ENCODE results near the gene CAMK2A. TPM values are rescaled to one million over a fixed set of nuclear protein-coding genes. Genes with fewer than 3 reads are reported as not detected.

The CAMK2A gene
- polyA plus RNA-seq = 0.03 to 0.05 TPM in 2 of 3 replicates, not detected in the other
- polyA plus RNA-seq (2011; ENCODE audit: low read depth) = not detected
- not detected in 2 replicates for polyA plus RNA-seq (2011; cell fraction: cytosol; rRNA removed)
- 0.08 TPM in 1 of 2 replicates, not detected in the other for polyA plus RNA-seq (2011; cell fraction: nucleus; rRNA removed)
- 0.16 TPM in 1 of 2 replicates, not detected in the other for polyA plus RNA-seq (2012; ENCODE audit: low replicate concordance)
- 0.13 TPM in 1 of 3 replicates, not detected in the others for polyA minus RNA-seq
- polyA minus RNA-seq (2011; cell fraction: cytosol; rRNA and poly(A)+ RNA removed) = not detected
- polyA minus RNA-seq (2011; cell fraction: nucleus; rRNA and poly(A)+ RNA removed) = not detected in 2 replicates

GRCh38 chr5:150289551-150290390 lies at the start of gene CAMK2A:
Gene CAMK2A, minus strand, starts transcription at chr5:150289773. Its CDS starts 148 bp downstream, at chr5:150289625.
- H3K9me3 ChIP-seq (ENCODE audit: control insufficient read depth, low read depth, low read length) = no peaks in the 10 kb centered on the region
- no peaks in the 10 kb centered on the region for H3K79me2 ChIP-seq (ENCODE audit: control insufficient read depth, insufficient read depth, low read length)
- H3K9me1 ChIP-seq (ENCODE audit: control insufficient read depth, extremely low read depth, insufficient read depth, low read length) = no peaks in the 10 kb centered on the region
- H3K36me3 ChIP-seq (ENCODE audit: control insufficient read depth in 2 of 2, extremely low read depth in 1 of 2, insufficient read depth in 2 of 2, low read length in 2 of 2) = no peaks in the 10 kb centered on the region
- H3K4me1 ChIP-seq (ENCODE audit: control insufficient read depth, extremely low read depth, insufficient read depth, low read length) = peaks cover 12% of the 10 kb centered on the region
- TF ChIP-seq CTCF (optimal IDR thresholded peaks at IDR 0.05 in 1 of 3, IDR thresholded peaks at IDR 0.05 in 1 of 3, conservative IDR thresholded peaks at IDR 0.05 in 1 of 3; ENCODE audit: extremely low read depth in 1 of 3, insufficient read depth in 2 of 3, low read length in 3 of 3) (no peak), EZH2 (IDR thresholded peaks at IDR 0.05; ENCODE audit: low read length) (no peak)
- no peaks in the 10 kb centered on the region for H4K20me1 ChIP-seq (ENCODE audit: control insufficient read depth, extremely low read depth, insufficient read depth, low read length)
- no peak within 1 kb of the TSS for H3K4me3 ChIP-seq (ENCODE audit: control insufficient read depth in 2 of 3, extremely low read depth in 1 of 3, insufficient read depth in 2 of 3, low read depth in 1 of 3, low read length in 3 of 3)
- dilution Hi-C loops (cut with MboI; ENCODE audit: extremely low pct_ligation_motif_present, low sequenced_read_pairs) = no loop called here
- no peak within 1 kb of the TSS for H3K4me2 ChIP-seq (ENCODE audit: control insufficient read depth, extremely low read depth, insufficient read depth, low read depth, low read length)
- H3K27ac ChIP-seq (ENCODE audit: control insufficient read depth, insufficient read depth, low read length) = no peak within 1 kb of the TSS
- H3K9ac ChIP-seq (ENCODE audit: control insufficient read depth, extremely low read depth, insufficient read depth, low read length) = no peak within 1 kb of the TSS
- H3K27me3 ChIP-seq (ENCODE audit: control insufficient read depth, extremely low read depth, insufficient read depth, low read length) = peaks cover 5% of the 10 kb centered on the region
- FAIRE-seq (no peak), DNase-seq (ENCODE audit: low read depth, low spot score) (no peak)
- no peak within 1 kb of the TSS for H2AFZ ChIP-seq (ENCODE audit: control insufficient read depth, low read length)

- H3K4me2 ChIP-seq (ENCODE audit: control insufficient read depth, extremely low read depth, insufficient read depth, low read depth, low read length) = no peak overlapping the region
- DNase-seq (ENCODE audit: low read depth, low spot score) (no peak), FAIRE-seq (no peak)
- no peaks in the 10 kb centered on the region for H3K9me1 ChIP-seq (ENCODE audit: control insufficient read depth, extremely low read depth, insufficient read depth, low read length)
- no peak overlapping the region for H3K9ac ChIP-seq (ENCODE audit: control insufficient read depth, extremely low read depth, insufficient read depth, low read length)
- TF ChIP-seq EZH2 (IDR thresholded peaks at IDR 0.05; ENCODE audit: low read length) = no peak
- TF ChIP-seq CTCF (optimal IDR thresholded peaks at IDR 0.05 in 1 of 3, IDR thresholded peaks at IDR 0.05 in 1 of 3, conservative IDR thresholded peaks at IDR 0.05 in 1 of 3; ENCODE audit: extremely low read depth in 1 of 3, insufficient read depth in 2 of 3, low read length in 3 of 3) = no peak
- H2AFZ ChIP-seq (ENCODE audit: control insufficient read depth, low read length) = no peak overlapping the region
- H3K27ac ChIP-seq (ENCODE audit: control insufficient read depth, insufficient read depth, low read length) = no peak overlapping the region
- no peaks in the 10 kb centered on the region for H3K79me2 ChIP-seq (ENCODE audit: control insufficient read depth, insufficient read depth, low read length)
- dilution Hi-C loops (cut with MboI; ENCODE audit: extremely low pct_ligation_motif_present, low sequenced_read_pairs) = no loop called here
- no peaks in the 10 kb centered on the region for H4K20me1 ChIP-seq (ENCODE audit: control insufficient read depth, extremely low read depth, insufficient read depth, low read length)
- peaks cover 3% of the 10 kb centered on the region for H3K4me1 ChIP-seq (ENCODE audit: control insufficient read depth, extremely low read depth, insufficient read depth, low read length)
- no peaks in the 10 kb centered on the region for H3K9me3 ChIP-seq (ENCODE audit: control insufficient read depth, low read depth, low read length)
- H3K27me3 ChIP-seq (ENCODE audit: control insufficient read depth, extremely low read depth, insufficient read depth, low read length) = no peaks in the 10 kb centered on the region
- no peaks in the 10 kb centered on the region for H3K36me3 ChIP-seq (ENCODE audit: control insufficient read depth in 2 of 2, extremely low read depth in 1 of 2, insufficient read depth in 2 of 2, low read length in 2 of 2)
- H3K4me3 ChIP-seq (ENCODE audit: control insufficient read depth in 2 of 3, extremely low read depth in 1 of 3, insufficient read depth in 2 of 3, low read depth in 1 of 3, low read length in 3 of 3) = no peak overlapping the region
Observed at GRCh38 chr5:150339165-150339564, 49.6 kb upstream of the CAMK2A start.
